ENCODE results near the gene SH3RF1.

Gene SH3RF1

GRCh38 chr4:169116270-169116901 is 154.4 kb downstream of the SH3RF1 start:
- Histone ChIP-seq H2BK120ac (ENCODE audit: insufficient read depth, low read length, poor library complexity) (no peak overlapping the region), H3K18ac (ENCODE audit: low read length) (no peak overlapping the region), H4K91ac (ENCODE audit: low read depth, low read length) (peak overlapping the region; percentile 8), H3K4me2 (ENCODE audit: low read length) (no peak overlapping the region), H2AK5ac (ENCODE audit: low read length) (peak overlapping the region; percentile 21), H2AFZ (ENCODE audit: insufficient read depth, low read length, poor library complexity) (peak overlapping the region; percentile 50), H3K4me3 (ENCODE audit: low read depth, low read length) (no peak overlapping the region), H3K27me3 (ENCODE audit: insufficient read depth, low read length) (no peaks in the 10 kb centered on the region), H3K14ac (ENCODE audit: low read length) (peak overlapping the region; percentile 50), H3K79me1 (ENCODE audit: low read length) (peaks cover 2% of the 10 kb centered on the region), H3K23ac (ENCODE audit: low read length) (no peak overlapping the region), H2BK12ac (ENCODE audit: low read length) (peak overlapping the region; percentile 28), H3K4me1 (ENCODE audit: control insufficient read depth in 1 of 2, insufficient read depth in 2 of 2, low read length in 2 of 2) (peaks cover 4 to 5% of the 10 kb centered on the region in 2 experiments), H4K8ac (ENCODE audit: low read depth, low read length) (peak overlapping the region; percentile 17), H3K9ac (ENCODE audit: low read length) (no peak overlapping the region), H3K36me3 (ENCODE audit: control insufficient read depth in 1 of 2, insufficient read depth in 2 of 2, low read length in 2 of 2) (peaks cover 10 to 20% of the 10 kb centered on the region in 2 experiments), H3K27ac (ENCODE audit: low read depth, low read length) (peak overlapping the region; percentile 66), H3K4ac (ENCODE audit: low read depth, low read length) (no peak overlapping the region), H3K9me3 (ENCODE audit: insufficient read depth, low read depth, low read length) (no peaks in the 10 kb centered on the region), H2BK5ac (ENCODE audit: low read depth, low read length, poor library complexity) (no peak overlapping the region), H3K79me2 (ENCODE audit: control insufficient read depth, insufficient read depth, low read length, poor library complexity) (no peaks in the 10 kb centered on the region), H4K12ac (ENCODE audit: low read depth, low read length) (no peak overlapping the region)
- no peak for DNase-seq
- WGBS (ENCODE audit: extremely low coverage, insufficient coverage, insufficient read length), result no CpG with 5 or more reads among the region's 12 CpGs

GRCh38 chr4:169115897-169116254 is 154.9 kb downstream of the SH3RF1 start:
- Histone ChIP-seq H2BK5ac (ENCODE audit: low read depth, low read length, poor library complexity) (no peak overlapping the region), H4K8ac (ENCODE audit: low read depth, low read length) (no peak overlapping the region), H3K23ac (ENCODE audit: low read length) (no peak overlapping the region), H3K18ac (ENCODE audit: low read length) (no peak overlapping the region), H2BK120ac (ENCODE audit: insufficient read depth, low read length, poor library complexity) (no peak overlapping the region), H3K4me2 (ENCODE audit: low read length) (no peak overlapping the region), H3K4ac (ENCODE audit: low read depth, low read length) (no peak overlapping the region), H2AK5ac (ENCODE audit: low read length) (no peak overlapping the region), H3K4me3 (ENCODE audit: low read depth, low read length) (no peak overlapping the region), H2AFZ (ENCODE audit: insufficient read depth, low read length, poor library complexity) (no peak overlapping the region), H2BK12ac (ENCODE audit: low read length) (no peak overlapping the region), H3K27me3 (ENCODE audit: insufficient read depth, low read length) (no peaks in the 10 kb centered on the region), H3K79me2 (ENCODE audit: control insufficient read depth, insufficient read depth, low read length, poor library complexity) (no peaks in the 10 kb centered on the region), H3K27ac (ENCODE audit: low read depth, low read length) (peak overlapping the region; percentile 66), H3K36me3 (ENCODE audit: control insufficient read depth in 1 of 2, insufficient read depth in 2 of 2, low read length in 2 of 2) (peaks cover 14 to 17% of the 10 kb centered on the region in 2 experiments), H3K4me1 (ENCODE audit: control insufficient read depth in 1 of 2, insufficient read depth in 2 of 2, low read length in 2 of 2) (peaks cover 4 to 5% of the 10 kb centered on the region in 2 experiments), H4K91ac (ENCODE audit: low read depth, low read length) (no peak overlapping the region), H3K79me1 (ENCODE audit: low read length) (peaks cover 2% of the 10 kb centered on the region), H3K9ac (ENCODE audit: low read length) (no peak overlapping the region), H3K14ac (ENCODE audit: low read length) (no peak overlapping the region), H3K9me3 (ENCODE audit: insufficient read depth, low read depth, low read length) (no peaks in the 10 kb centered on the region), H4K12ac (ENCODE audit: low read depth, low read length) (no peak overlapping the region)
- peak; percentile 85 to 86 for DNase-seq
- no CpG with 5 or more reads among the region's 4 CpGs for WGBS (ENCODE audit: extremely low coverage, insufficient coverage, insufficient read length)

- Histone ChIP-seq H2BK12ac (ENCODE audit: low read length) (no peak overlapping the region), H3K18ac (ENCODE audit: low read length) (no peak overlapping the region), H3K79me2 (ENCODE audit: control insufficient read depth, insufficient read depth, low read length, poor library complexity) (no peaks in the 10 kb centered on the region), H3K27me3 (ENCODE audit: insufficient read depth, low read length) (no peaks in the 10 kb centered on the region), H2BK5ac (ENCODE audit: low read depth, low read length, poor library complexity) (no peak overlapping the region), H2BK120ac (ENCODE audit: insufficient read depth, low read length, poor library complexity) (no peak overlapping the region), H4K12ac (ENCODE audit: low read depth, low read length) (no peak overlapping the region), H2AFZ (ENCODE audit: insufficient read depth, low read length, poor library complexity) (no peak overlapping the region), H3K14ac (ENCODE audit: low read length) (no peak overlapping the region), H3K9ac (ENCODE audit: low read length) (no peak overlapping the region), H3K27ac (ENCODE audit: low read depth, low read length) (no peak overlapping the region), H4K8ac (ENCODE audit: low read depth, low read length) (no peak overlapping the region), H2AK5ac (ENCODE audit: low read length) (no peak overlapping the region), H3K36me3 (ENCODE audit: control insufficient read depth in 1 of 2, insufficient read depth in 2 of 2, low read length in 2 of 2) (peaks cover 15 to 20% of the 10 kb centered on the region in 2 experiments), H3K4me2 (ENCODE audit: low read length) (no peak overlapping the region), H3K23ac (ENCODE audit: low read length) (no peak overlapping the region), H3K4me3 (ENCODE audit: low read depth, low read length) (no peak overlapping the region), H3K4me1 (ENCODE audit: control insufficient read depth in 1 of 2, insufficient read depth in 2 of 2, low read length in 2 of 2) (peaks cover 4 to 5% of the 10 kb centered on the region in 2 experiments), H3K4ac (ENCODE audit: low read depth, low read length) (no peak overlapping the region), H3K9me3 (ENCODE audit: insufficient read depth, low read depth, low read length) (no peaks in the 10 kb centered on the region), H3K79me1 (ENCODE audit: low read length) (peaks cover 2% of the 10 kb centered on the region), H4K91ac (ENCODE audit: low read depth, low read length) (no peak overlapping the region)
- no CpG with 5 or more reads among the region's 6 CpGs for WGBS (ENCODE audit: extremely low coverage, insufficient coverage, insufficient read length)
- no peak for DNase-seq
Observed at GRCh38 chr4:169115144-169115896, 155.4 kb downstream of the SH3RF1 start.

- Histone ChIP-seq H3K27ac (ENCODE audit: low read depth, low read length) (no peak overlapping the region), H2AFZ (ENCODE audit: insufficient read depth, low read length, poor library complexity) (no peak overlapping the region), H3K4me3 (ENCODE audit: low read depth, low read length) (no peak overlapping the region), H3K9ac (ENCODE audit: low read length) (no peak overlapping the region), H4K12ac (ENCODE audit: low read depth, low read length) (no peak overlapping the region), H3K4ac (ENCODE audit: low read depth, low read length) (no peak overlapping the region), H2BK120ac (ENCODE audit: insufficient read depth, low read length, poor library complexity) (no peak overlapping the region), H3K4me1 (ENCODE audit: control insufficient read depth in 1 of 2, insufficient read depth in 2 of 2, low read length in 2 of 2) (peaks cover 4 to 5% of the 10 kb centered on the region in 2 experiments), H4K8ac (ENCODE audit: low read depth, low read length) (no peak overlapping the region), H3K4me2 (ENCODE audit: low read length) (no peak overlapping the region), H3K79me2 (ENCODE audit: control insufficient read depth, insufficient read depth, low read length, poor library complexity) (no peaks in the 10 kb centered on the region), H3K18ac (ENCODE audit: low read length) (no peak overlapping the region), H3K36me3 (ENCODE audit: control insufficient read depth in 1 of 2, insufficient read depth in 2 of 2, low read length in 2 of 2) (peaks cover 15 to 22% of the 10 kb centered on the region in 2 experiments), H2BK12ac (ENCODE audit: low read length) (no peak overlapping the region), H3K27me3 (ENCODE audit: insufficient read depth, low read length) (no peaks in the 10 kb centered on the region), H3K9me3 (ENCODE audit: insufficient read depth, low read depth, low read length) (no peaks in the 10 kb centered on the region), H2AK5ac (ENCODE audit: low read length) (no peak overlapping the region), H3K79me1 (ENCODE audit: low read length) (peaks cover 2% of the 10 kb centered on the region), H3K23ac (ENCODE audit: low read length) (no peak overlapping the region), H2BK5ac (ENCODE audit: low read depth, low read length, poor library complexity) (no peak overlapping the region), H3K14ac (ENCODE audit: low read length) (no peak overlapping the region), H4K91ac (ENCODE audit: low read depth, low read length) (no peak overlapping the region)
- no CpG with 5 or more reads among the region's 3 CpGs for WGBS (ENCODE audit: extremely low coverage, insufficient coverage, insufficient read length)
- DNase-seq, result no peak
Observed at GRCh38 chr4:169114341-169114974, 156.3 kb downstream of the SH3RF1 start.

All from trophoblast cell (in vitro differentiated cells and primary cell).